ENCODE measurements around the gene KREMEN1.
"Not testable (repeated sequence)": the region's sequence is repeated elsewhere in the genome, so short reads cannot be mapped to it uniquely, and the experiment has no call there.

The KREMEN1 gene

GRCh38 chr22:29072979-29073617 is at the start of gene KREMEN1:
Gene KREMEN1 (plus strand): TSS chr22:29073035. CDS start chr22:29073131, 96 bp downstream.
- DNase-seq (ENCODE audit: low read depth in 2 of 2), result no peak

DNA sequence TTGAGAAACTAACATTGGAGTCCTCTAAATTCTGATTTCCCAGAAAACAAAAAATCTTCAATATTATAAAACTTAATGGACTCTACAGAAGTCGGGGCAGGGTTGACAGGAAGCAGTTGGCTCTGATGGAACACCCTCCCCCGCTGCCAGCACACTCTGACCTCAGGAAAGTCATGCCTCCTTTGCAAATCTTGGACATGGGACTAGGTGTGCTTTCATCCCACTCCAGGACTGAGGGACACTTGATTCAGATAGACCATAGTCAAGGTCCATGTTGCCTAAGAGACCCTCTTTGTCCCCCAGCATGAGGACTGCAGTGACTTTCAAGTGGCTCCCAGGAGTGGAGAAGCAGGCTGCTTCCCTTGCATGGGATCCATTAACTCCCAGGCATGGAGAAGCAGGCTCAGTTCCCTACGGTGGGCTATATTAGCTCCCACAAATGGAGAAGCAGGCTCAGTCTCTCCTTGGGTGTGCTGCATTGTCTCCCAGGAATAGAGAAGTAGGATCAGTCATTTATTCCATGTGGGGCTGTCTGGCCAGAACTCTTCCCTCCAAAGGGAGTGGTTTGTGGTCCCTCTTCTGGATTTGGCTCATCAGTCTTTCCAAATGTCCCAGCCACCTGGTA is 49.6 kb upstream of the KREMEN1 start:
- no peak for DNase-seq (ENCODE audit: low read depth in 2 of 2)

- no peak for DNase-seq (ENCODE audit: low read depth in 2 of 2)
Measured at GRCh38 chr22:29026579-29026978, 46.3 kb upstream of the KREMEN1 start.

DNA sequence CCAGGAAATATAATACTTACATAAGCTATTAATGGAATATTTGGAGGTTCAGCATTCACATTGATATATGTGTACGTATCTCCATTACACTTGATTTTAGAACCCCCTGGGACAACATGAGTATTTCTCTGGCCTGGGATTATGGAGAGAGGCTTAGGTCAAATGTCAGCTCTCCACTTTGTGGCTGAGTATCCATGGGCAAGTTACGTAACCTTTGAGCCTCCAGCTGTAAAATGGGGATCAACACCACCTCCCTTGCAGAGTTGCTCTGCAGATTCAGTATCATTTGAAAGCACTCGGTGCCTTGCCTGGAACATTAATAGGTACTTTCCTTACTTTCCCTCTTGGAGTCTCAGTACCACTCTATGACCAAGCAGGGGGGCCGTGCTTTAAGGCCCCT is 44.4 kb upstream of the KREMEN1 start:
- no peak for DNase-seq (ENCODE audit: low read depth in 2 of 2)

GRCh38 chr22:29029202-29030000 is 43.4 kb upstream of the KREMEN1 start:
- no peak for DNase-seq (ENCODE audit: low read depth in 2 of 2)

GRCh38 chr22:29030016-29030617 is 42.7 kb upstream of the KREMEN1 start:
- no peak for DNase-seq (ENCODE audit: low read depth in 2 of 2)

- no peak for DNase-seq (ENCODE audit: low read depth in 2 of 2)
Measured at GRCh38 chr22:29030618-29031226, 42.1 kb upstream of the KREMEN1 start.

DNA sequence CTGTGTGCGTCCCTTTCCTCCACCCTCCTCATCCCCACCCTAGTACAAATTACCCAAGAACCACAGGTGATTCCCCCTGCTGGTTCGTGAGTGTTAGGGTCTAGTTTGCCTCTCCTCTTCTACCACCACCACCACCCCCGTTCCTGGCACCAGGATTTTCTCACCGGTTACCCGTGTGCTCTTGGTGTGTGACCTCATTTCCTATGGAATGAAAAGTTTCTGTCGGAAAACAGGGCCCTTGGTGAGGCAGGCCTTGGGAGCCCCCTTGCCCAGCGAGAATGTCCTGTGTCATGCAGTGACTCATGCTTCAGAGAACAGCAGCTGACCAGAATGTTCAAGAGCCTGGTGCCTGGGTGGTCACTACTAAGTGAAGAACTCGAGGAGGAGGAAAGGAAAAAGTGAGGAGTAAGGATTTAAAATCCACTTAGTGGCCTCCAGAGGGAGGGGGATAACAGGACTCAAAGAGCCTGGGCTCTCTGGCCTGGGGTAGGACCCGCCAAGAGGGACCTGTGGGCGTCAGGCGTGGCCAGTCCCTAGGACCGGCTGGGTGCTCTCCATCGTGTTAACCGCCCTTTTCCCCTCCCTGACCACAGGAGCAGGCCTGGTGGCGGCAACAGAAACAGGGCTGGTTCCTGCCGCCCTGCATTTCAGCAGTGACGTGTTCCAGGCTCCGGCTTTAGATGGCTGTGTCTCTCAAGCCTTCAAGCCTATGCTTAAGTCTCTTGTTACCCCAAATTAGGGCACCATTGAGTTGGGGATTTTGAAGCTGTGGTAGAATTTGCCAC is 41.4 kb upstream of the KREMEN1 start:
- DNase-seq (ENCODE audit: low read depth in 2 of 2), result no peak

DNA sequence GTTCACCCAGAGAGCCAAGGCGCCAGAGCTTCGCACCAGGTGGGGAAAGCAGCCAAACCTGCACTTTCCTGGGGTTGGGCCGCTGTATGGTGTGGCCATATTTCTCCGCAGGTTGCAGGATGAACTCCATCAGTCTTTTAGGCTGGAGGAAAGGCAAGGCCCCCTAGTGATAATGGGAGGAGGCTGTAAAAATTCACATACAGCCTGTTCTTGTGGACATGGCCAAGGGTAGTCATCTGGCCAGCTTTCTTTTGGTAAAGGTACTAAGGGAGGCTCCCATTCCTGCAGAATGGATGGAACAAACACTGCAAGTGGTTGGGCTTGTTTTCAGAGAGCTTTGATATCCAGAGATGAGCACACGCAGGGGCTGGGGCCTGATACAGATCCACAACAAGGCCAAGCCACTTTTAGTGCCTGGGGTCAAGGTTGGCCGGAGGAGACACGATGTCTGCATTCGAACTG is 40.8 kb upstream of the KREMEN1 start:
- no peak for DNase-seq (ENCODE audit: low read depth in 2 of 2)

- DNase-seq (ENCODE audit: low read depth in 2 of 2), result no peak
Measured at GRCh38 chr22:29032584-29032983, 40.3 kb upstream of the KREMEN1 start.

- DNase-seq (ENCODE audit: low read depth in 2 of 2), result no peak
Measured at GRCh38 chr22:29037340-29037932, 35.4 kb upstream of the KREMEN1 start.

DNA sequence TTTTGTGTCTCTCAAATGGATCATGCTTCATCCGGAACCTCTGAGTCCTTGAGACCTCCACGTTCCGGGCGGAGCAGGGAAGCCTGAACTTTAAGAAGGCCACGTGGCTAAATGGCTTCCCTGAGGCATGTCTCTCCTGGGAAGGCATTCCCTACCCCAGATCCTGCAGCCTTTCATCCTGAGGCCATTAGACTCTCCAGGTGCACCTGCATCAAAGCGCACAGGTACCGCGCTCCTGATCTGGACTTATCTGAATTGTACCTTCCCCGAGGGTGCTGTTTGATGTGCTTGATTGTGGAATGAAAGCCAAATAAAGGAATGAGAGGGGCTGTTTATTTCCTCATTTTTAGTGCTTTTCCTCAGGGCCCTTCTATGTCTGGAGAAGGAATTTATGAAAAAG is 33.7 kb upstream of the KREMEN1 start:
- DNase-seq (ENCODE audit: low read depth in 2 of 2), result no peak

- not testable (repeated sequence) for DNase-seq (ENCODE audit: low read depth in 2 of 2)
Measured at GRCh38 chr22:29039684-29040083, 33.2 kb upstream of the KREMEN1 start.

DNA sequence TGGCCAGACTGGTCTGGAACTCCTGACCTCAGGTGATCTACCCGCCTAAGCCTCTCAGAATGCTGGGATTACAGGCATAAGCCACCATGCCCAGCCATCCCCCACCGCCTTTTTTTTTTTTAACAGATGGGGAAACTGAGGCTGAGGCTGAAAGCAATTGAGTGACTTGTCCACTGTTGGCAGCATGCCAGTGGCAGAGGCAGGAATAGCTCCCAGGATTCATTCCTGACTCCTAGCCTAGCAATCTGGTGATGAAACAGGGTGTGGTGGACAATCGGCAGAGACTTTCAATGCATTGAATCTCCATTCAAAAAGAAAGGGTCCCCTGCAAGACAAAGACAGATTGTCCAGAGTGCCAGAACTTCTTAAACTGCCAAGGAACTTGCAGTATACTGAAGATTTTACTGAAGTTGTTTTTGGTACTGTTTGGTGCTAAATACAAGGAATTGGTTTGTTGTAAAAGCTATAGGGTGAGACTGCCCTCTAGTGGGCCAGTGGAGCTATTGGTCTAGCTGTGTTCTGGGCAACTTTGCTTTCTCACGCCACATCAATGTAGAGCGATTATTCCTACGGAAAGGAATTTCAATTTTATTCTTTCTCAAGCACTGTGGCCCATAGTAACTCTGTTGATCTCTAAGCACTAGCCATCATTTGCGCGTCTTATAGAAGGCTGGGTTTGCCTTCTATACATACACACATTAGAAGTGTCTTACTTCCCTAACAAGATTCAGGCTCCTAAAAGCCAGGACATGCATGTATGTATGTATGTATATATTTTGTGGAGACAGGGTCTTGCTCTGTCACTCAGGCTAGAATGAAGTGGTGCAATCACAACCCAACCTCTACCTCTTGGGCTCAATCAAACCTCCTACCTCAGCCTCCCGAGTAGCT is 32.2 kb upstream of the KREMEN1 start:
- DNase-seq (ENCODE audit: low read depth in 2 of 2), result peak; percentile 38 to 56

DNA sequence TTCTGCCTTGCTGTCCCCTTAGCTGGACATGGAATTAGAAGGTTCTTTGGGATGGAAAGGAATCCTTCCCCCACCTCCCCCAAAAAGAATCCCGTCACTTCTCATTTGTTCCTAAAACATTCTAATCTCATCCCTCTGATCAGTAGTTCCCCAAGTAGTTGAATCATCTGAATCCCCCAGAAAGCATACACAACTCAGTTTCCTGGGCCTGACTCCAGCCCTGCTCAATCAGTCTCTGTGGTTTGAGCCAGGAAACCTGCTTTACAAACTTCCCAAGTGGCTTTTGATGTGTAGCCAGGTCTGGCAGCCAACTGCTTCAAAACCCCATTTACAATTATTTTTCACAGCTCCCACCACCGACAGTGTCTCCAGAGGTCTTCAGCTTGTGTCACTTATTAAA is 31.4 kb upstream of the KREMEN1 start:
- DNase-seq (ENCODE audit: low read depth in 2 of 2), result no peak

GRCh38 chr22:29043906-29044575 is 28.8 kb upstream of the KREMEN1 start:
- DNase-seq (ENCODE audit: low read depth in 2 of 2), result no peak

- no peak for DNase-seq (ENCODE audit: low read depth in 2 of 2)
Measured at GRCh38 chr22:29044657-29045176, 28.1 kb upstream of the KREMEN1 start.

DNA sequence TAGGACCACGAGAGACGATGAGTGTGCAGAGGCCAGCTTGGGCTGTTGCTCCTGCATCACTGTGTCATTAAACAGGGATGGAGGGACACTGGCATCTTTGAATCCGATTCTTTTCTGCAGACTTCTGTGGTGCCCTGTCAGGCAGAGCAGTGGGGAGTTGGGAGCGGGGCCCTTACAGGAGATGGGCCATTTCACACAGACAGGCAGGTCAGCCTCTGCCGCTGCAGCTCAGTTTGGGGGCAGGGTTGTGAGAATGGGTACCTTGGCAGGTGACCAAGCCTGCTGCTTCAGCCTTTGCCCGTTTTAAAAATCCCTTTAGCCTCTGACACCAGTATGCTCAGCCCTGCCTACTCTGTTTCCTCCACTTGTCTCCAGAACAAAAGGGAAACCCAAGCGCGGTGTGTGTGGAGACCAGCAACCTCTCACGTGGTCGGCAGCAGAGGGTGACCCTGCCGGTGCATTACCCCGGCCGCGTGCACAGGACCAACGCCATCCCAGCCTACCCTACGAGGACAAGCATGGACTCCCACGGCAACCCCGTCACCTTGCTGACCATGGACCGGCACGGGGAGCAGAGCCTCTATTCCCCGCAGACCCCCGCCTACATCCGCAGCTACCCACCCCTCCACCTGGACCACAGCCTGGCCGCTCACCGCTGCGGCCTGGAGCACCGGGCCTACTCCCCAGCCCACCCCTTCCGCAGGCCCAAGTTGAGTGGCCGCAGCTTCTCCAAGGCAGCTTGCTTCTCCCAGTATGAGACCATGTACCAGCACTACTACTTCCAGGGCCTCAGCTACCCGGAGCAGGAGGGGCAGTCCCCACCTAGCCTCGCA is 23.8 kb upstream of the KREMEN1 start:
- DNase-seq (ENCODE audit: low read depth in 2 of 2), result no peak

Data from stimulated activated CD4-positive, alpha-beta T cell treated with anti-CD3 and anti-CD28 coated beads, Interleukin-1b, Interleukin-23, amount 100 ng/mL, for 4 hours (primary cell).